Breast epithelium (tissue), 3 donors: ENCODE data around the gene ATM.

Experiments
- POLR2A ChIP-seq: fragments of 450-650 bp; IDR thresholded peaks from one replicate; pipeline ENCODE4 v1.6.1; 2016; ENCODE audit warnings: antibody characterized with exemption, mild to moderate bottlenecking, moderate library complexity
- POLR2AphosphoS5 ChIP-seq, 3 donors: sonication (generic); formaldehyde crosslinking; IDR thresholded peaks; one replicate each; pipeline ENCODE4 v1.6.1; 2017; ENCODE audit warnings: antibody characterized with exemption in 3 of 3
- TF ChIP-seq, protein P1 (sequence below), 3 donors: fragments of 450-650 bp; IDR thresholded peaks; one replicate each; pipeline ENCODE4 v1.5.1; 2016 to 2017; ENCODE audit warnings: antibody characterized with exemption in 3 of 3, mild to moderate bottlenecking in 3 of 3, moderate library complexity in 3 of 3

DNA sequence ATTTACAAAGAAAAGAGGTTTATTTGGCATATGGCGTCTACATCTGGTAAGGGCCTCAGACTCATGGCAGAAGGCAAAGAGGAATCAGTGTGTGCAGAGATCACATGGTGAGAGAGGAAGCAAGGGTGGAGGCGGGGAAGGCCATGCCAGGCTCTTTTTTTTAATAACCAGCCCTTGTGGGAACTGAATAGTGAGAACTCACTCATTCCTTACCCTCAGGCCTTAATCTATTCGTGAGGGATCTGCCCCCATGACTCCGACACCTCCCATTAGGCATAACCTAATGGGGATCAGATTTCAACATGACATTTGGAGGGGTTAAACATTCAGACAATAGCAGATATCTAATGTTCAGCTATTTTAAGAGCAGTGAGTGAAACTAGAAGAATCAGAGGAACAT lies 55.7 kb downstream of the ATM start:
- TF ChIP-seq, protein P1, sequence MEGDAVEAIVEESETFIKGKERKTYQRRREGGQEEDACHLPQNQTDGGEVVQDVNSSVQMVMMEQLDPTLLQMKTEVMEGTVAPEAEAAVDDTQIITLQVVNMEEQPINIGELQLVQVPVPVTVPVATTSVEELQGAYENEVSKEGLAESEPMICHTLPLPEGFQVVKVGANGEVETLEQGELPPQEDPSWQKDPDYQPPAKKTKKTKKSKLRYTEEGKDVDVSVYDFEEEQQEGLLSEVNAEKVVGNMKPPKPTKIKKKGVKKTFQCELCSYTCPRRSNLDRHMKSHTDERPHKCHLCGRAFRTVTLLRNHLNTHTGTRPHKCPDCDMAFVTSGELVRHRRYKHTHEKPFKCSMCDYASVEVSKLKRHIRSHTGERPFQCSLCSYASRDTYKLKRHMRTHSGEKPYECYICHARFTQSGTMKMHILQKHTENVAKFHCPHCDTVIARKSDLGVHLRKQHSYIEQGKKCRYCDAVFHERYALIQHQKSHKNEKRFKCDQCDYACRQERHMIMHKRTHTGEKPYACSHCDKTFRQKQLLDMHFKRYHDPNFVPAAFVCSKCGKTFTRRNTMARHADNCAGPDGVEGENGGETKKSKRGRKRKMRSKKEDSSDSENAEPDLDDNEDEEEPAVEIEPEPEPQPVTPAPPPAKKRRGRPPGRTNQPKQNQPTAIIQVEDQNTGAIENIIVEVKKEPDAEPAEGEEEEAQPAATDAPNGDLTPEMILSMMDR (IDR thresholded peaks at IDR 0.05) = no peak
- no peak for TF ChIP-seq POLR2AphosphoS5 (IDR thresholded peaks at IDR 0.05)
- TF ChIP-seq POLR2A = no peak
